ENCODE measurements around the gene AKAP6. TPM values are rescaled to one million over a fixed set of nuclear protein-coding genes. Genes with fewer than 3 reads are reported as not detected.
A peak's percentile ranks its signal among the peaks of the same experiment; 100 is the strongest.

AKAP6 gene
- total and polyA plus RNA-seq, 2 of the 8 experiments (the other 6 are each of a cell fraction or from before 2014, with no cell fraction given), result 0.09 to 0.89 TPM

- Histone ChIP-seq H4K8ac (ENCODE audit: extremely low read depth, insufficient read depth, low read length) (no peak overlapping the region), H3K79me1 (ENCODE audit: low read depth, low read length) (no peaks in the 10 kb centered on the region), H2BK15ac (ENCODE audit: low read length) (no peak overlapping the region), H4K5ac (ENCODE audit: insufficient read length, low read depth, low read length) (no peak overlapping the region), H2BK20ac (ENCODE audit: low read length) (no peak overlapping the region), H4K91ac (replicated peaks; ENCODE audit: insufficient read length, low read length) (no peak overlapping the region), H3K23ac (ENCODE audit: insufficient read length) (no peak overlapping the region), H3K27ac (ENCODE audit: low read depth, low read length) (no peak overlapping the region; the same call in 1 of the 2 replicates), H3K9ac (replicated peaks in 1 of 4; ENCODE audit: extremely low read depth in 1 of 4, low read depth in 3 of 4, low read length in 3 of 4) (no peak overlapping the region), H3K27me3 (replicated peaks in 1 of 4; ENCODE audit: control insufficient read depth in 3 of 4, extremely low read depth in 1 of 4, insufficient read depth in 3 of 4, low read length in 3 of 4) (no peaks in the 10 kb centered on the region), H2AFZ (ENCODE audit: low read length) (peak overlapping the region; percentile 54), H3K36me3 (ENCODE audit: control insufficient read depth in 2 of 4, insufficient read depth in 4 of 4, low read length in 3 of 4) (no peaks in the 10 kb centered on the region), H3K79me2 (ENCODE audit: control insufficient read depth in 1 of 2, insufficient read depth in 2 of 2, low read length in 2 of 2) (no peaks in the 10 kb centered on the region), H3K4me1 (replicated peaks in 1 of 4; ENCODE audit: control insufficient read depth in 3 of 4, insufficient read depth in 4 of 4, low read length in 3 of 4) (peaks cover 0 to 9% (median 3%) of the 10 kb centered on the region in 4 experiments; a peak in 3 of 7 replicates), H3K4me3 (ENCODE audit: extremely low read depth in 1 of 4, insufficient read depth in 2 of 4, low read depth in 3 of 4, low read length in 4 of 4) (no peak overlapping the region), H3K9me3 (ENCODE audit: insufficient read depth in 2 of 2, low read depth in 1 of 2, low read length in 1 of 2) (no peaks in the 10 kb centered on the region), H2AK5ac (ENCODE audit: low read depth, low read length) (no peak overlapping the region), H3K56ac (replicated peaks; ENCODE audit: insufficient read length, low read depth, low read length) (no peak overlapping the region), H3K4me2 (ENCODE audit: insufficient read depth in 1 of 2, low read depth in 2 of 2, low read length in 2 of 2) (peak overlapping the region in 1 of 2 experiments; percentile 33; a peak in 1 of 4 replicates), H2BK120ac (replicated peaks; ENCODE audit: low read depth, low read length) (no peak overlapping the region), H4K20me1 (replicated peaks in 1 of 2; ENCODE audit: control insufficient read depth in 1 of 2, insufficient read depth in 2 of 2, low read length in 2 of 2) (no peaks in the 10 kb centered on the region), H3K23me2 (ENCODE audit: low read depth, low read length) (no peaks in the 10 kb centered on the region), H2BK5ac (ENCODE audit: low read depth, low read length) (no peak overlapping the region; the same call in 1 of the 2 replicates), H3K4ac (replicated peaks; ENCODE audit: insufficient read length, low read depth, low read length) (no peak overlapping the region), H3K14ac (ENCODE audit: insufficient read length) (no peak overlapping the region), H3K18ac (ENCODE audit: extremely low read depth, low read length) (no peak overlapping the region), H2BK12ac (ENCODE audit: low read depth, low read length) (peak overlapping the region; percentile 85; the same call in 1 of the 2 replicates)
- POLR2A ChIA-PET (ENCODE audit: partially characterized antibody), result interaction anchor here (0.9 kb wide), 1 partner anchor 1053 kb away, joined by 3 read pairs; the partner anchor contains the start of gene HEATR5A
- WGBS, 2 experiments (ENCODE audit: extremely low coverage in 1 of 2, insufficient coverage in 1 of 2, insufficient read length in 1 of 2, insufficient replicate concordance in 2 of 2, low coverage in 1 of 2, low lambda C conversion rate in 2 of 2, missing lambda C conversion rate in 1 of 2), result 78% methylated on average over 3 of the region's 3 CpGs; no CpG with 5 or more reads in 1 of the 2 experiments
- CTCF ChIA-PET (ENCODE audit: partially characterized antibody), result interaction anchor here (0.9 to 2.4 kb wide), 4 partner anchors 39 to 1021 kb away, joined by 3 to 9 read pairs (median 4); no protein-coding TSS in a partner anchor
- no peak for DNase-seq (ENCODE audit: low read depth in 1 of 2, low spot score in 2 of 2)
- FAIRE-seq, result no peak
- TF ChIP-seq ATF3 (IDR thresholded peaks at IDR 0.05; ENCODE audit: insufficient read depth, low read depth, low read length) (no peak), CHD1 (IDR thresholded peaks at IDR 0.05; ENCODE audit: low read depth, low read length) (no peak), CTCF (IDR thresholded peaks at IDR 0.05; ENCODE audit: control extremely low read depth in 1 of 3, insufficient read depth in 1 of 3, low read depth in 1 of 3, low read length in 3 of 3) (no peak), KDM5A (IDR thresholded peaks at IDR 0.05; ENCODE audit: low read length) (no peak), SRF (IDR thresholded peaks at IDR 0.05; ENCODE audit: low read depth, low read length) (no peak), USF2 (IDR thresholded peaks at IDR 0.05; ENCODE audit: low read length) (no peak), KDM4A (IDR thresholded peaks at IDR 0.05; ENCODE audit: low read depth, low read length, severe bottlenecking) (no peak), MAFK (IDR thresholded peaks at IDR 0.05; ENCODE audit: low read depth, low read length) (no peak), TBP (IDR thresholded peaks at IDR 0.05; ENCODE audit: low read depth, low read length) (no peak)
Observed at GRCh38 chr14:32473464-32473855, 144.4 kb downstream of the AKAP6 start.
